Calu3 (cell line): Measurements from ENCODE around the gene SBF1. TPM values are rescaled to one million over a fixed set of nuclear protein-coding genes. Genes with fewer than 3 reads are reported as not detected.

Experiments
- BruUV-seq: library from RNA; stranded (reverse); fragments of 400-500 nt; replicated peaks from 2 replicates; lab custom pipeline; 2021; lab: Mats Ljungman, UMichigan
- CTCF ChIA-PET: fragments of 300-600 bp; sonication (Branson Sonifier 250); formaldehyde crosslinking; loops from one replicate; lab custom pipeline; 2022; ENCODE audit warnings: antibody characterized with exemption; lab: Charles Lee
- DNase-seq: peaks from one replicate; pipeline ENCODE4 v3.0.0; 2022
- H3K27ac Mint-ChIP-seq: one replicate; pipeline ENCODE4 v1.8.0; 2022; ENCODE audit warnings: mixed read lengths; ENCODE audit not compliant: unreplicated experiment
- H3K27me3 Mint-ChIP-seq: one replicate; pipeline ENCODE4 v1.8.0; 2022; ENCODE audit warnings: mixed read lengths; ENCODE audit not compliant: unreplicated experiment
- H3K36me3 Mint-ChIP-seq: one replicate; pipeline ENCODE4 v1.8.0; 2022; ENCODE audit warnings: mild to moderate bottlenecking, moderate library complexity, mixed read lengths; ENCODE audit not compliant: insufficient read depth, unreplicated experiment
- H3K4me1 Mint-ChIP-seq: one replicate; pipeline ENCODE4 v1.8.0; 2022; ENCODE audit warnings: mild to moderate bottlenecking, low read depth, mixed read lengths; ENCODE audit not compliant: unreplicated experiment
- H3K4me3 Mint-ChIP-seq: one replicate; pipeline ENCODE4 v1.8.0; 2022; ENCODE audit warnings: mild to moderate bottlenecking, low read depth, moderate library complexity, mixed read lengths; ENCODE audit not compliant: unreplicated experiment
- H3K9me3 Mint-ChIP-seq: one replicate; pipeline ENCODE4 v1.8.0; 2022; ENCODE audit warnings: low read depth, mixed read lengths; ENCODE audit not compliant: unreplicated experiment
- CTCF ChIP-seq: fragments of 200-600 bp; IDR thresholded peaks from one replicate; pipeline ENCODE4 v1.8.0; 2022; ENCODE audit warnings: antibody characterized with exemption; ENCODE audit not compliant: unreplicated experiment
- intact Hi-C: fragments of 100-400 bp; cut with micrococcal nuclease; formaldehyde crosslinking; loops from one replicate; pipeline ENCODE4 v1.10.0; 2022; ENCODE audit not compliant: unreplicated experiment
- total RNA-seq: library from RNA; stranded (reverse); gene quantifications from 2 replicates; pipeline ENCODE4 v1.2.3, GENCODE V29; 2022

SBF1 gene
- total RNA-seq, 1 experiment from 2014 or later, result 104 TPM

GRCh38 chr22:50483977-50484853, 9.4 kb upstream of the SBF1 start:
- intact Hi-C loops, result no loop called here
- peak; percentile 58 for DNase-seq
- H3K27me3 Mint-ChIP-seq, result peaks cover 12% of the 10 kb centered on the region
- peak overlapping the region; percentile 30 for H3K4me3 Mint-ChIP-seq
- no peak for TF ChIP-seq CTCF
- peaks cover 38% of the 10 kb centered on the region for H3K4me1 Mint-ChIP-seq
- no TSS peak for BruUV-seq
- H3K36me3 Mint-ChIP-seq, result peaks cover 62% of the 10 kb centered on the region
- H3K9me3 Mint-ChIP-seq, result no peaks in the 10 kb centered on the region
- CTCF ChIA-PET, result interaction anchor here (0.6 to 1.6 kb wide), 4 partner anchors 14 to 56 kb away, joined by 3 to 5 read pairs (median 4); partner anchors contain the start of gene SCO2
- H3K27ac Mint-ChIP-seq, result peak overlapping the region; percentile 70

- H3K36me3 Mint-ChIP-seq, result peaks cover 62% of the 10 kb centered on the region
- H3K27me3 Mint-ChIP-seq, result peaks cover 15% of the 10 kb centered on the region
- H3K27ac Mint-ChIP-seq, result no peak overlapping the region
- H3K9me3 Mint-ChIP-seq, result no peaks in the 10 kb centered on the region
- no peak for DNase-seq
- BruUV-seq, result no TSS peak
- peaks cover 38% of the 10 kb centered on the region for H3K4me1 Mint-ChIP-seq
- TF ChIP-seq CTCF, result no peak
- intact Hi-C loops, result no loop called here
- CTCF ChIA-PET, result interaction anchor here (0.7 to 1.6 kb wide), 3 partner anchors 13 to 52 kb away, joined by 3 to 5 read pairs (median 4); partner anchors contain the start of gene SCO2
- peak overlapping the region; percentile 82 for H3K4me3 Mint-ChIP-seq
Observed at GRCh38 chr22:50483556-50483955, 8.7 kb upstream of the SBF1 start.

GRCh38 chr22:50483106-50483505, 8.3 kb upstream of the SBF1 start:
- BruUV-seq, result no TSS peak
- TF ChIP-seq CTCF, result no peak
- Mint-ChIP-seq H3K27me3 (peaks cover 15% of the 10 kb centered on the region), H3K4me3 (peak overlapping the region; percentile 82), H3K36me3 (peaks cover 62% of the 10 kb centered on the region), H3K9me3 (no peaks in the 10 kb centered on the region), H3K27ac (no peak overlapping the region), H3K4me1 (peaks cover 38% of the 10 kb centered on the region)
- CTCF ChIA-PET, result interaction anchor here (0.7 kb wide), 1 partner anchor 53 kb away, joined by 3 read pairs; no protein-coding TSS in a partner anchor
- DNase-seq, result no peak
- intact Hi-C loops, result no loop called here

GRCh38 chr22:50482107-50483074, 7.6 kb upstream of the SBF1 start:
- Mint-ChIP-seq H3K27me3 (peaks cover 15% of the 10 kb centered on the region), H3K36me3 (peaks cover 62% of the 10 kb centered on the region), H3K4me3 (peak overlapping the region; percentile 82), H3K27ac (peak overlapping the region; percentile 80), H3K4me1 (peaks cover 38% of the 10 kb centered on the region), H3K9me3 (no peaks in the 10 kb centered on the region)
- no peak for TF ChIP-seq CTCF
- BruUV-seq, result no TSS peak
- no peak for DNase-seq
- intact Hi-C loops, result no loop called here
- CTCF ChIA-PET, result interaction anchor here (0.6 to 0.7 kb wide), 2 partner anchors 54 to 83 kb away, joined by 3 read pairs; no protein-coding TSS in a partner anchor
